ENCODE results near the gene PABPN1.

Gene PABPN1

GRCh38 chr14:23306412-23307145 lies 14.7 kb upstream of the PABPN1 start, which contains the start of gene BCL2L2:
Gene BCL2L2, plus strand, starts transcription at chr14:23306833. Its CDS starts 935 bp downstream, at chr14:23307768.
- DNase-seq (ENCODE audit: extremely low read depth, low read depth) = peak; percentile 68
- no peak for TF ChIP-seq CTCF (IDR thresholded peaks at IDR 0.05; ENCODE audit: low read depth, low read length)

- no peak for DNase-seq (ENCODE audit: extremely low read depth, low read depth)
- no peak for TF ChIP-seq CTCF (IDR thresholded peaks at IDR 0.05; ENCODE audit: low read depth, low read length)
These were observed 14.1 kb upstream of the PABPN1 start for GRCh38 chr14:23307146-23307530.

GRCh38 chr14:23307687-23308644 lies 13.3 kb upstream of the PABPN1 start:
- no peak for DNase-seq (ENCODE audit: extremely low read depth, low read depth)
- no peak for TF ChIP-seq CTCF (IDR thresholded peaks at IDR 0.05; ENCODE audit: low read depth, low read length)

GRCh38 chr14:23308721-23309445 lies 12.4 kb upstream of the PABPN1 start:
- no peak for TF ChIP-seq CTCF (IDR thresholded peaks at IDR 0.05; ENCODE audit: low read depth, low read length)
- no peak for DNase-seq (ENCODE audit: extremely low read depth, low read depth)

GRCh38 chr14:23310546-23310945 lies 10.7 kb upstream of the PABPN1 start:
- TF ChIP-seq CTCF (IDR thresholded peaks at IDR 0.05; ENCODE audit: low read depth, low read length) = no peak
- DNase-seq (ENCODE audit: extremely low read depth, low read depth) = no peak

- DNase-seq (ENCODE audit: extremely low read depth, low read depth) = no peak
- no peak for TF ChIP-seq CTCF (IDR thresholded peaks at IDR 0.05; ENCODE audit: low read depth, low read length)
These were observed 5.0 kb upstream of the PABPN1 start for GRCh38 chr14:23316300-23316699.
